T-helper 2 cell treated with Interferon-gamma antibody and Interleukin-4, amounts not matched to agents 100 ng/mL and 5 ng/mL, for 36 hours (primary cell): ENCODE data around the gene APBA2. TPM values are rescaled to one million over a fixed set of nuclear protein-coding genes. Genes with fewer than 3 reads are reported as not detected.

Experiments
- intact Hi-C: fragments of 100-400 bp; cut with micrococcal nuclease; formaldehyde crosslinking; loops from one replicate; pipeline ENCODE4 v1.15.1; 2023
- total RNA-seq: library from RNA; stranded (reverse); gene quantifications from 2 replicates; pipeline ENCODE4 v1.2.3, GENCODE V29; 2022

The APBA2 gene
- total RNA-seq, 1 donor from 2014 or later = 8.1 TPM

DNA sequence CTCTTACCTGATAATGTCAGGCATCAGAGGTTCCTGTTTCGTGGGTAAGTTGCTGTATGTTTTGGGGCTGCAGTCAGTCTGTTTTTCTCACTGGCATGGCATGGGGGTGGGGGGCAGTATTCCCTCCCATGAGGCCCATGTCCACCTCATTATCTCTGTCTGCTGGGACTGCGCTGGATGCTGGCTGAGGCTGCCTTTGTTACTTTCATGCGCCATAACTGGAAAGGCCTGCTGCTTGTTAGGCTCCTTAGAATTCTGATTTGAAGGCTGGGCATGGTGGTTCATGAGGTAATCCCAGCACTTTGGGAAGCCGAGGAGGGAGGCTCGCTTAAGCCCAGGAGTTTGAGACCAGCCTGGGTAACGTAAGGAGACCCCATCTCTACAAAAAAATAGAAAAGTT is 9.8 kb downstream of the APBA2 start:
- intact Hi-C loops = no loop called here

DNA sequence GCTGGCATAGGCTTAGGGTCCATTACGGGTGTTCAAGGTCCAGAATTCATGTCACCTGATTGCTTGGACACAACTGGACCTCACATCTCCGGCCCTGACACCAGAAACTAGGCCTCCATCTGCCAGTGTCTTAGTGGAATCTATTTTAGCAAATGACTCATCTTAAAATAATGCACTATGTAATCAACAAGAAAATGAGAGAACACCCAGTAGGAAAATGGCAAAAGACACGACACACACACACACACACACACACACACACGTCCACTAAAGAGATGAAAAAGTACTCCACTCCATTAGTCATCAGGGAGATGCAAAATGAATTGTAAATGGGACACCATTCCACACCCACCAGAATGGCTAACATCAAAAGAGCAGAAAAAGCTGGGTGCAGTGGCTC is 11.2 kb downstream of the APBA2 start:
- intact Hi-C loops = no loop called here

DNA sequence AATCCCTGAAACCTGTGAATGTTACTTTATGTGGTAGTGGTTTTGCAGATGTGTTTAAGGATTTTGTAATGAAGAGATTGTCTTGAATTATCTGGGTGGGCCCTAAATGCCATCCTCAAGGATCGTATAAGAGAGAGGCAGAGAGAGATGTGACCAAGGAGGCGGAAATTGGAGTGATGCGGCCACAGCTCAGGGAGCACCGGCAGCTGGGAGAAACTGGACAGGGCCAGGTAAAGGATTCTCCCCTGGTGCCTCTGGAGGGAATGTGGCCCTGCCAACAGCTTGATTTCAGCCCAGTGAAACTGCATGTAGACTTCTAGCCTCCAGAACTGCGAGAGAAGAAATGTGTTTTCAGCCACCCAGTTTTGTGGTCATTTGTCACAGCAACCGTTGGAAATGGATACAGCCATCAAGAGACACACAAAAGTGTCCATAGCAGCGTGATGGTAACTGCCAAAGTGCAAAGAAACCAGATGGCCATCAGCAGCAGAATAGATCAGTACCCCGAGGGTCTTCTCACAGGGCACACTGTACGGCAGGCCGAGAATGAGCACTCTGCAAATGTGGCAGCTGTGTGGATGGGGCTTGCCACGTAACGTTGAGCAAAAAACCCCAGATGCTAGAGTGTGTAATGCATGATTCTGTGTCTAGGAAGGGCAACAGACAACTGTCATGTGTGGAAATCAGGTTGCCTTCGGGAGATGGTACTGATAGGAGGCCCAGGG is 12.2 kb downstream of the APBA2 start:
- intact Hi-C loops = no loop called here

DNA sequence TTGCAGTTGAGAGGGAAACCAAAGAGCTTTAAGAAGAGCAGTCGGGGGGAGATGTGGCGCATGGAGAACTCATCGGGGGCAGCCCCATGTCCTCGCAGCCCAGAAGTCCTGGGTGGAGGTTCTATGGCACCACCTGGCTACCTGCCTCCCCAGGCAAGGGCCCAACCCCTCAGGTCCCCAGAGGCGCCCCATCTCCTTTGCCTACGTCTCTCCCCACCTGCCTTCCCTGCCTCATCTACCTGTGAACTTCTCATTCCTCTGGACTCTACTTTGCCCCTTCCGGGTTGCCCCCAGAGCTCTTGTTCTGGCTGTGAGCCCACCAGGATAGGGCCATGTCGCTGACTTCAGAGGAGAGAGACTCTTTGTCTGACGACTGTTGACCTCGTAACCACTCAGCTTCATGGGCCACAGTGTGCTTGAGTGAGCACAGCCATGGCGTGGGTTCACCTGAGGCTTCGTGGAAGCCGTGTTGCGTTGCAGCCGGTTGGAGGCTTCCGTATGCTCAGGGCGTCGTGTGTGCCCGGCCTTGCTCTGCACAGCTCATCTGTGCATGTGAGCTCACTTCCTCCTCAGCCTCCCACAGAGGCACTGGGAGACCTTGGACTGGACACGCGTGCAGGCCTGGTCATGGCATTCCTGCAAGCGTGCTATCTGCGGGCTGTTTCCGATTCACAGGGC is 13.4 kb downstream of the APBA2 start:
- intact Hi-C loops = no loop called here

DNA sequence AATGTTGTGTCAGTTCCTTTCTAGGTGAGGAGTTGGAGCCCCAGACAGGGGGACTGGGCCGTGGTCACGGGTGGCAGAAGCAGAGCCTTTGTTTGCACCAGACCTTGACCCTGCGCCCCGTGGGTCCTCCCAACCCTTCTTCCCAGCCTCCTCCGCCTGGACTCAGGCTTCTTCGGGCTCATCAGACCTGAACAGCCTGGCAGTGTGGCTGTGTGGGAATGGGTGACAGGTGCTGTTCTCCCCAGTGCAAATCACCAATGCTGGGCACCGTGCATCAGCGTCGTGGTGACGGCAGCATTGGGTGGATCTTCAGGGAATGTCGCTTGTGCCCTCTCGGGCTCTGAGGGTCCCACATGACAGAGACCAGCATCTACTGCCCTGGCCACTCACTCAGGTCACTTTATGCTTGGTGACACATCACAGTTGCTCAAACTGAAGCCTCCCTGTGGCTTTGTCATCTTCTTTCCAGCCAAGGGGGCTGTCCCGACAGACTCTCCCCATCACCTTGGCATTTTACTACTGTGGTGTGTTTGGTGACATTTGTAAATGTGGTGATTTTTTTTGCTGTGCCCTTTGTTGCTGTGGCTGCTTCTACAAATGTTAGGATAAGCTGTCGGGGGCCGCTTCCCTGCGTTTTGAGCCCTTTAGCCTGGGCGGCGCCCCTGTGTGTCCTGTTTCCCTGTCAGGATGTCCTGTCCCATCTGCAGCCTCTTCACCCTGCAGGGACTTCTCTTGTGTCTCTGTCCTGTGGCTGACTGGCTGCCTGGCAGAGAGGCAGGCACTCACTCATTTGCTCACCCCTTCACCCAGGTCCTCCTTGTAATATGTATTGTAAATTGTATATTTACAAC is 14.5 kb downstream of the APBA2 start:
- intact Hi-C loops = no loop called here

DNA sequence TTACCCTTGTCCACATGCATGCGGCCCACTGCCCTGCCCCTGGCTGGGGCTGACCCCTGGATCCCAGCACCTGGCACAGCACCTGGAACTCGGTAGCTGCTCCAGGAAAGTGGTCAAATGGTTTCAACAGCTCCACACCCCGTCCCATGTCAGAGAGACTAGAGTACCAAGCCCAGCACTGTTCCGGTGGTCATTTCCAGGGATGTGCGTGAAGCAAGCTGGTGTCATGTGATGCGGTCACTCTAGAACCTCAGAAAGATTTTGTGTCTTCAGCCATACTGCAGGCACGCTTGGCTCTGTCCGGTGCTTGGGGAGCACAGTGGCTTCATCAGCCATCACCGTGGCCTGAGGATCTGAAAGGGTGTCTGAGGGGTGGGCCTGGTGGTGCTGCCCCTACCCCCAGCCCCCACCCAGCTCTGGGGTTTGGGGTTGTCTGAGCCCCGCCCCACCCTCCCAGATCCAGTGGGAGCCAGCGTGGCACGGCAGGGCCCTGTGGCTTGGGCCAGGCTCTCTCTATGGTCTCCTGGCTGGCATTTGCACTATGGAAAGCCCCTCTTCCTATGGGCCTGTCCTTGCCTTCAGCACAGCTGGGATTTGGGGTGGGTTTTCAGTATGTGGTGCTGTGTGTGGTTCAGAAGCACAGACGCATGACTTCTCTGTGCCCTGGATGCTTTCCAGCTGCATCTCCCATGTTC is 15.3 kb downstream of the APBA2 start:
- intact Hi-C loops = no loop called here

DNA sequence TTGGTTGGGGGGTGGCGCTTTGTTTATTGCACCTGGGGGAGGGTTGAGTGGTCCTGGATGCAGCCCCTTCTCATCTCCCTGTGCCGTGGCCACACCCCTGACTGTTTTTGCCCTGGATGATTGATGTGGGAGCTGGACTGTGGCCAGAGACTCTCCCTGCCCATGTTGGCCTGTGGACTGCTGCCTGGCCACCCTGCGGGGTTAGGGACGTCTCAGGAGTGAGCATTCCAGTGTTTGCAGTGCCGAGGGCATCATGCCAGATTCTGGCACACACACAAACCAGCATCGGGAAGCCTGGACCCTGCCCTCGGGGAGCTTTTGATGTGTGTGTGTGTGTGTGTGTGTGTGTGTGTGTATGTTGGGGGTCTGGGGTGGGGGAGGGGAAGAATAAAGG is 15.8 kb downstream of the APBA2 start:
- intact Hi-C loops = no loop called here

DNA sequence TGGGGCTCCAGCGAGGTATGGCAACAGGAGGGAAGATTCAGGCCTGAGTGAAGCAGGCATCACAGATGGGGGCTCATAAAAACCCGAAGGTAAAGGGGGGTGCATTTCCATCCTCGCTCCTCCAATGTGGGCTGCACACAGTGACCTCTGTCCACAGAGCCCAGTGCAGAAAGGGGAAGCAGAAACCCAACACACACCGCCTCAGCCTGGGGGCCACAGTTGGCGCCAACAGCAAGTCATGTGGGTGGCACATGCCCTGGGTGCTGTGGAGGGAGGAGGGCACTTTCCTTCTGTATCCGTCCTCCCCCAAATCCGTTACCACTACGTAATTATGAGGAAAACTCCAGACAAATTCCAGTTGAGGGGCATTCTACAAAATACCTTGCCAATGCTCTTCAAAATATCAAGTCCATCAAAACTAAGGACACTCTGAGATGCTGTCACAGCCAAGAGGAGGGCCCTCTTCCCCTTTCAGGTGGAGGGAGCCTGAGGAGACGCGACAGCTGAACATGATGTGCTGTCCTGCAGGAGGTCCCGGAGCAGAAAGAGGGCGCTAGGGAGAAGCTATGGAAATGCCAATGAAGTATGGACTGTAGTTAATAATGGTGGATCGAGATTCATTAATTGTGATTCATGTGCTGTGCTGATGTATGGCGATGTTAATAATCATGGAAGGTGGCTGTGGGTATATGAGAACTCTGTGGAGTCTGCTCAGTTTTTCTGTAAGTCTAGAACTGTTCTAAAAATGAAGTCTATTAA is 16.4 kb downstream of the APBA2 start:
- intact Hi-C loops = no loop called here

DNA sequence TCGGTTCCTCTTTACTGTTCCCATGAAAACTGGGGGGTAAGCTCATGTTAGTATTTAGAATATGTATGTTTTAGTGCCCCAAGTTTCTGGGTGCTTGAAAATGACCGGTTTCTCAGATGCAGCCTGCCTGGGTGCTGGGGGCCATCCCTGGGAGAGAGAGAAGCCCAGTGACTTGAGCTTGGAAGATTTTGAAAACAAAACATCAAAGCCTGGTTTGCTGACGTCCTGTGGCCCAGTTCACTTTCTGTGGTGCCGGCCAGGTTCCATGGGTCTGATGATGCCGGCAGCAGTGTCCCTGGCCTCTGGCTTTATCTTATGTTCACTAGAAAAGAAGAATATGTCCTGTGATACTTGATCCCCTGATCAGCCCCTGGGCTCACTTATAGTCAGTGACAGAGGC is 17.1 kb downstream of the APBA2 start:
- intact Hi-C loops = no loop called here

DNA sequence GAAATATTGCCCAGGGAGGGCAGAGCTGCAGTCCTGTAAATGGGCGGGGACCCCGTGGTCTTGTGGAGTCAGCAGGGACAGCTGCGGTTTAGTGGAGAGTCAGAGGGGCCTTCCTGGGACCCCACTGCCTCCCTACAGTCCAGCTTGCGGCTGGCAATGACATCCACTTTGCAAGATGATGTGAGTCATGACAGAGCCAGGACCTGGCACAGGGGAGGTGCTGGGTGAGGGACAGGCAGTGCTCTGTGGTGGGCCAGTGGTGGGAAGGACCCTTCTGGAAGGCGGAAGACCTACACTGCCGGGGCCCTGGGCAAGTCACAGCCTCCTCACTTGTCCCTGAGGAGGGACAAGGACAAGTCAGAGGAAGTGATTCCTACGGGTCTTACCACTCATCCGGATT is 17.8 kb downstream of the APBA2 start:
- intact Hi-C loops = no loop called here

DNA sequence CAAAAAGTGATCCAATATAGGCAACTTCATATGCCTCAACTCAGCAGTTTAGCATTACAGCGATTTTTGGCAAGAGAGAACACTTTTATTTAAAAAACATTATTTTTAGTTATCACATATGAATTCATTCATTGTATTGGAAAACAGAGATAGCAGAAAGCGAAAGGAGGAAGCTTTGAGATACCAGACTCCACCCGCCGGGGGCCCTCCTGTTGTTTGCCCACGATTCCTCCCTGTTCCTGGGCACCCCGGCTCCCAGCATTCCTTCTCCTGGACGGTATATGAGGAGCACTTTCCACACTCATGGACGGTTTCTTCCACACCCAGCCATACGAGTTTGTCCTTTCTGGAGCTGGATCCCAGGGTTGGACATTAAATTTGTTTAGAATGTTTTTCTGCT is 18.2 kb downstream of the APBA2 start:
- intact Hi-C loops = no loop called here

DNA sequence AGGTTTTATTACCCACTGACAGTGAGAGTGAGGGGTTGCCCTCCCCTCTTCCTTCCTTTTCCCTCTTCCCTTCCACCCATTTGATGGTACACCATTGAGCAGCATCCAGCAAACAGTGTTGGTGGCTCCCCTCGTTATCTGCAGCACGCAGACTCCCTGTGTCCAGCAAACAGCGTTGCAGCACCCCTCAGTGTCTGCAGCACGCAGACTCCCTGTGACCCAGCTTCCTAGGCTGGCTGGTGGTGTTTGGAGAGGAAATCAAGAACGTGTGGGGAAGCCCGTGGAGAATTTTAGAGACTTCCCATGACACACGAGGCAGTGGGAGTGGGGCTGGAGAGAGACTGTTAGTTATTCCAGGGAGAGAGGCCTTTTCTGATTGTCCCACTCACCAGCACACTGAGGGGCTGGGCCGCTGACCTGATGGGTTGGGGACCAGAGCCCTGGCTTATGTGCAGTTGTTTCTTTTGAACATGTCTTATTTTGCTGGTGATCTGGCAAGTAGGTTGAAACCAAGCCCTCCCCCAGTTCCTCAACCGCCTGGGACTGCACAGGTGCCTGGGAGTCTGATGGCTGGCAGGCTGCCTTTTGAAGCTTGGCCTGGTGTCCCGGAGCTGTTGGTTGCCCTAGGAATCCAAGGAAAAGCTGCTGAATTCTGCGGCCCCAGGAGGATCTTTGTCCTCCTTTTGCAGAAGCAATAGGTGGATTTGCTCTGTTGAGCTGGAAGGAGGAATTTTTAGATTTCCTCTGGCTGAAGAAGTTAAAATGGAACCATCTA is 19.0 kb downstream of the APBA2 start:
- intact Hi-C loops = no loop called here

DNA sequence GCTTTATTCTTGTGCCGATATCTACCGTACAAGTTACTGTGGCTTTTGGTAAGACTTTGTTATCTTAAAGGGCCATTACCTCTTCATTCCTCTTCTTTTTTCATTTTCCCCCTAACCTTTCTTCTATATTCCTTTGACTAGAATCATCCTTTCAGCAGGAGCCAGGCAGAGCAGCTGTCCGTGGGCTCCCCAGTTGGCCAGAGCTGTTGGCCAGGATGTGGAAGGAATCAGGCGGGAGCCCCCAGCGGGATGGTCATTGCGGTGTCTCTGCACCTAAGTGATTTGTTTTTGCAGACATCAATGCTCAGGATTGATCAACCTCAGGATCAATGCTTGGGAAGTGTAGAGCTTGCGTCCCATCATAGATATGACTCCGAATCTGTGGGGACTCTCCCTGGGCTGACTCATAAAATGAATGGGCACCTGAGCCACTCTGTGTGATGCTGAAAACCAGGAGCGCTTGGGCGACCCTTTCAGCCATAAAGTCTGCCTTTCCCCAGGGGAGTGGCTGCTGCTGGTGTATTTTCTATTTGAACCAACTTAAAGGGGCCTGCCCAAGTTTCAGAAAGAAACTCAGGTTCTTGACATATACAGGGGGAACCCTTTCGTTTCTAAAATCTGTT is 21.7 kb downstream of the APBA2 start:
- intact Hi-C loops = no loop called here

DNA sequence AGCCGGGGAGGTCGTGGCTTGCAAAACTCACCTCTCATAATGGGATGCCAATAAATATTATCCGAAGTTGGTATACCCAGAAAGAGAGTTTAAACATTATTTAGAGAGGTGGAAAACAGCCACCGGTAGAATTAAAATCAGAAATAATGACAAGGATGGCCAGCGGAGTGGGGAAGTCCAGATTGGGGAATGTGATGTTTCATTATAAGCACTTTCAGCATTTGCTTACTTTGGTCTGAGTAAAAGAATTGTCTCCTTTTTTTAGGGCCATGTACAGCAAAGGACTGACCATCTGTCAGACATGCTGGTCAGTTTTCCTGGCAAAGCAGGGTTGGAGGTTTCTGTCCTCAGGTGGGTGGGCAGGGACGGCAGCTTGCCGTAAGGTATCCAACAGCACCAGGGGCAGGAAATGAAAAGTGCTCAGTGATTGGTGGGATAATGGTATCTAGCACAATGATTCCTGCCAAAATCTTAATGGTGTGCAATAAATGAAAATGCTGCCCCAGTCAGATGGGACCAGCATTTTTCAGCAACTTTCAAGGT is 24.3 kb downstream of the APBA2 start:
- intact Hi-C loops = no loop called here

DNA sequence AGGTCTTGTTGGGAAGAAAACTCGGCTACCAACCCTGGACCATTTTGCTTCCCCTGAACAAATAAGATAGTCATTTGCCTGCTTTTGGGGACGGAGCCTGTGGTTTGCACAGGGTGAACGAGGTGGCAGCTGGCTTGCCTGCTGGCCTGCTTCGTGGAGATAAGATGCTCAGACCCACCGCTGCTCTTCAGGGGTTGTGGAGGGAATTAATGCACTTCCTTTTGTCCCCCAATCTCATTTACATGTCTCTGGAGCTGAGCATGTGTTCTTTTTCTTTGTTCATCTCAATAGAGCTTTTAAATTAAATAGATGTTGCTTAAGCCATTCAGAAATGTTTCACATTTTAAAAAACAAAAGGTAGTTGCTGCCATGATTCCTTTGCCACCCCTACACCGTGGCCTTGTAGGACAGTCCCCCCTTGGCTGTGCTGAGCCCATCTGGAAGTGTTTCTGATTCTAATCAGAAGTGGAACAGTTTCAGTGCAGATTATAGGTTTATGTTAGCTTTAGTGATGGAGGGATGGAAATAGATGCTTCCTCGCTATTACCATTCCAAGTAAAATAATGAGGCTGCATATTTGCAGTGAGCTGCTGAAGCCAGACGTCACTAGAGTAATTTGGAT is 25.6 kb downstream of the APBA2 start:
- intact Hi-C loops = no loop called here

DNA sequence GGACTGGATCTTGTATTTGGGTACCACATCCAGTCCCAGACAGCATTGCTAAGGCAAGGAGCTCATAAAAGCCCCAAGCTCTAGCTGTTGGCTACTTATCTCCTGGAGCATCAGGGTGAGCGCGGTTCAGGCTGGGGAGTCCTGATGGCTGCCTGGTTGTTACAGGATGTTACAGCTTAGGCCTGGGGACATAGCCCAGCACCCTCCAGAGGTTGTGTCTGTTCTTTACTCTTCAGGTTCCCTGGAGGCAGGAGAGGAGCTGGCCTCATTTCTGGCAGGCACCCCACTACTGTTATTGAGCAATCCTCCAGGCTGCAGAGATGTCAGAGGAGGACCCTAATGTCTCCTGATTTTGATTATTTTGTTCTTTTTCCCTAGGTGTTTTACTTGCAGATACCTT is 26.6 kb downstream of the APBA2 start:
- intact Hi-C loops = no loop called here

DNA sequence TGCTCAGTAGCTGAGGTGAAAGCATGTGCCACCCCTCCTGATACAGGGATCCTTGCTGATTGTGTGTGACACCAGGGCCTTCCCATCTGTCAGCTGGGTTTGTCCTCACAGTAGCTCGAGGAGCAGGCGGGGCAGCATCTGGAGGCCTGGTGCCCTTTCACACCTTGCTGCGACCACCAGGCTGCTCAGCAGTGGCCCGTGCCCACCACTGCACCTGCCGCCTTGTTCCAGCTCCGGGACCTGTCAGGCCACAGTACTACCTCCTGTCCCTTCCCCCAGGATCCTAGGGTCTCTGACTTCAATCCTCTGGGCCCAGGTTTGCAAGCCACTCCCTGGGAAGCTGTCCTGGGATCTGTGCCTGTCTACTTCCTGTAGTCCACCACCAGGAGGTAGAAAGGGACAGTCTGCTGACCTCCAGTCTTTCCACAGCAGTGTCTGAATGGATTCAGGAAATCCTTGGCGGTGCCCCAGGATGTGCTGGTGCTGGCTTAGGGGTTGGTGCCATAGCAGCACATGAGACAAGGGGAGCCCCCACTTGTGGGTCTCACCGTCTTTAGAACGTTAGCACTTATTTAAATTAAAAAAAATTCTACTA is 27.5 kb downstream of the APBA2 start:
- intact Hi-C loops = no loop called here

DNA sequence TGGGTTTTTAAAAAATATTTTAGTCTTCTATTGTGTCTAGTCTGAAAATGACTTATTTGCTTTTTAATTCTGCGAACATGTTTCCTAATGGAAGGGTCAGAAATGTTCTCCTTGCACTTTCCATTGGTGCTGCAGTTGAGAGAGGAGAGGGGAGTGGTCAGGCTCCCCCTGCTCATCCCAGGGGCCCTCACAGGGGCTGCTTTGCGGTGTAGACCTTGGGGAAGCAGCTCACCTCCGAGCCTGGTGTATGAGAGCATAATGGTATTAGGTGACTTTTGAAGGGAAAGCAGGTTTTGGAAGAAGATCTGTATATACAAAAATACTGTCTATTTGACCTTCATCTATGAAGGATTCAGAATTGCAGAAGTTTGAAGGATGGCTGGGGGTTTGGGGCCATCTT is 28.3 kb downstream of the APBA2 start:
- intact Hi-C loops = no loop called here
